Kidney epithelial cell (primary cell): ENCODE results near the gene MXRA7. TPM values are rescaled to one million over a fixed set of nuclear protein-coding genes. Genes with fewer than 3 reads are reported as not detected.
A peak's percentile ranks its signal among the peaks of the same experiment; 100 is the strongest.
"Not testable (repeated sequence)": the region's sequence is repeated elsewhere in the genome, so short reads cannot be mapped to it uniquely, and the experiment has no call there.

ENCODE experiments used
- DNase-seq: peaks from one replicate; pipeline ENCODE4 v3.0.0-alpha.2; 2010; ENCODE audit warnings: low read depth
- H3K27me3 ChIP-seq: 2 replicates; pipeline ENCODE4 v1.6.0; 2011; ENCODE audit warnings: low read length; ENCODE audit not compliant: control insufficient read depth, insufficient read depth
- H3K36me3 ChIP-seq: 2 replicates; pipeline ENCODE4 v1.5.1; 2011; ENCODE audit warnings: low read length; ENCODE audit not compliant: control insufficient read depth, insufficient read depth
- H3K4me3 ChIP-seq: 2 replicates; pipeline ENCODE4 v1.5.1; 2011; ENCODE audit warnings: low read depth, mild to moderate bottlenecking, control low read depth, low read length
- CTCF ChIP-seq: IDR thresholded peaks from 2 replicates; pipeline ENCODE4 v1.5.1; 2011; ENCODE audit warnings: mild to moderate bottlenecking, moderate library complexity, low read length, control low read depth, inconsistent platforms; ENCODE audit not compliant: insufficient read depth, poor library complexity, severe bottlenecking
- total RNA-seq: library from RNA; depleted of rRNA; stranded (reverse); fragments of >200 nt; gene quantifications from 2 replicates; pipeline ENCODE4 v1.2.3, GENCODE V29; 2015

The MXRA7 gene
- total RNA-seq, 1 donor from 2014 or later = 110 TPM

- peaks cover 2% of the 10 kb centered on the region for H3K36me3 ChIP-seq
- DNase-seq = no peak
- H3K4me3 ChIP-seq = no peak overlapping the region
- H3K27me3 ChIP-seq = no peaks in the 10 kb centered on the region
- no peak for TF ChIP-seq CTCF
Observed at GRCh38 chr17:76742958-76743357, 32.2 kb upstream of the MXRA7 start.

- Histone ChIP-seq H3K27me3 (no peaks in the 10 kb centered on the region), H3K36me3 (peaks cover 2% of the 10 kb centered on the region), H3K4me3 (no peak overlapping the region)
- DNase-seq = no peak
- TF ChIP-seq CTCF = no peak
Observed at GRCh38 chr17:76740329-76741118, 29.8 kb upstream of the MXRA7 start.

- H3K4me3 ChIP-seq, DNase-seq, H3K27me3 ChIP-seq, H3K36me3 ChIP-seq: not testable (repeated sequence)
Observed at GRCh38 chr17:76739568-76740115, 28.9 kb upstream of the MXRA7 start.

- H3K27me3 ChIP-seq = no peaks in the 10 kb centered on the region
- H3K4me3 ChIP-seq = peak overlapping the region; percentile 63
- TF ChIP-seq CTCF = no peak
- peaks cover 1% of the 10 kb centered on the region for H3K36me3 ChIP-seq
- no peak for DNase-seq
Observed at GRCh38 chr17:76738468-76738850, 27.7 kb upstream of the MXRA7 start.

GRCh38 chr17:76737676-76738467, 27.1 kb upstream of the MXRA7 start, which contains the start of gene MFSD11:
TSS of gene MFSD11 (plus strand) at chr17:76738119. CDS start at chr17:76738353, 234 bp downstream.
- no peak for TF ChIP-seq CTCF
- Histone ChIP-seq H3K27me3 (no peaks in the 10 kb centered on the region), H3K36me3 (peaks cover 1% of the 10 kb centered on the region), H3K4me3 (peak within 1 kb of the TSS; percentile 95)
- no peak for DNase-seq

- H3K36me3 ChIP-seq = peaks cover 1% of the 10 kb centered on the region
- peak; percentile 76 for DNase-seq
- no peaks in the 10 kb centered on the region for H3K27me3 ChIP-seq
- no peak for TF ChIP-seq CTCF
- H3K4me3 ChIP-seq = peak within 1 kb of the TSS; percentile 95
Observed at GRCh38 chr17:76737082-76737675, 26.4 kb upstream of the MXRA7 start, which contains the start of gene SRSF2. TSS of gene SRSF2 (minus strand) at chr17:76737331. CDS start at chr17:76737160, 171 bp downstream.
